Measurements from ENCODE around the gene KLHL29.

DNA sequence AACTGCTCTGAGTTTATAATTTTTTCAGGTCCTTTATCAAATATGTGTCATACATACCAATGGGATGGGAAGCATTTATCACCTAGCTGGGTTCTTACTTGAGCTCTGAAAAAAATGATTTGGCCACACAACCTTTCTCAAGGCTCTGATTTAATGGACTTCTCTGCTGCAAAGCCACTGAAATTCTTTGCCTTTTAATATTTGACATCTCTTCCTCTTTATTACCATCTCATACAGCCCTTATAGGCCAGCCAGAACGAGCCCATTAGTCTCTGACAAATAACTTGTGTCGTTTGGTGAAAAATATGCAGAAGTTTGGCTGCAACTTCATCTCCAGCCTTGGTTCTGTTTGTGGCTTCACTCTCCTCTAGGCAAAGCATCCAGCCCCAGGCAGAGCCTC lies 292.9 kb downstream of the KLHL29 start:
- TF ChIP-seq, protein P1, sequence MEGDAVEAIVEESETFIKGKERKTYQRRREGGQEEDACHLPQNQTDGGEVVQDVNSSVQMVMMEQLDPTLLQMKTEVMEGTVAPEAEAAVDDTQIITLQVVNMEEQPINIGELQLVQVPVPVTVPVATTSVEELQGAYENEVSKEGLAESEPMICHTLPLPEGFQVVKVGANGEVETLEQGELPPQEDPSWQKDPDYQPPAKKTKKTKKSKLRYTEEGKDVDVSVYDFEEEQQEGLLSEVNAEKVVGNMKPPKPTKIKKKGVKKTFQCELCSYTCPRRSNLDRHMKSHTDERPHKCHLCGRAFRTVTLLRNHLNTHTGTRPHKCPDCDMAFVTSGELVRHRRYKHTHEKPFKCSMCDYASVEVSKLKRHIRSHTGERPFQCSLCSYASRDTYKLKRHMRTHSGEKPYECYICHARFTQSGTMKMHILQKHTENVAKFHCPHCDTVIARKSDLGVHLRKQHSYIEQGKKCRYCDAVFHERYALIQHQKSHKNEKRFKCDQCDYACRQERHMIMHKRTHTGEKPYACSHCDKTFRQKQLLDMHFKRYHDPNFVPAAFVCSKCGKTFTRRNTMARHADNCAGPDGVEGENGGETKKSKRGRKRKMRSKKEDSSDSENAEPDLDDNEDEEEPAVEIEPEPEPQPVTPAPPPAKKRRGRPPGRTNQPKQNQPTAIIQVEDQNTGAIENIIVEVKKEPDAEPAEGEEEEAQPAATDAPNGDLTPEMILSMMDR (IDR thresholded peaks at IDR 0.05; ENCODE audit: borderline replicate concordance, extremely low read depth, low read length, poor library complexity, severe bottlenecking) = no peak
- no peak for TF ChIP-seq EZH2 (IDR thresholded peaks at IDR 0.05; ENCODE audit: borderline replicate concordance, low read depth, low read length, severe bottlenecking)

Data from DND-41 (cell line).